Left hindlimb (tissue), 1 donor: ENCODE measurements around the gene HCN4.

Source experiments
- DNase-seq: peaks from one replicate; pipeline ENCODE4 v3.0.0-alpha.2; 2018

The HCN4 gene

GRCh38 chr15:73341886-73342600, 26.7 kb downstream of the HCN4 start:
- no peak for DNase-seq

GRCh38 chr15:73340502-73341192, 28.1 kb downstream of the HCN4 start:
- DNase-seq = no peak

- DNase-seq = no peak
Measured at GRCh38 chr15:73338606-73339374, 30.0 kb downstream of the HCN4 start.

- DNase-seq = no peak
Measured at GRCh38 chr15:73338058-73338457, 30.7 kb downstream of the HCN4 start.

- DNase-seq = no peak
Measured at GRCh38 chr15:73337187-73337586, 31.6 kb downstream of the HCN4 start.

- DNase-seq = no peak
Measured at GRCh38 chr15:73336756-73337155, 32.0 kb downstream of the HCN4 start.

- no peak for DNase-seq
Measured at GRCh38 chr15:73335471-73335870, 33.3 kb downstream of the HCN4 start.

GRCh38 chr15:73335026-73335425, 33.7 kb downstream of the HCN4 start:
- DNase-seq = no peak

GRCh38 chr15:73334086-73334485, 34.7 kb downstream of the HCN4 start:
- DNase-seq = no peak

- DNase-seq = no peak
Measured at GRCh38 chr15:73333001-73333400, 35.8 kb downstream of the HCN4 start.

- no peak for DNase-seq
Measured at GRCh38 chr15:73331991-73332925, 36.5 kb downstream of the HCN4 start.

GRCh38 chr15:73331501-73331900, 37.3 kb downstream of the HCN4 start:
- no peak for DNase-seq

- DNase-seq = no peak
Measured at GRCh38 chr15:73330206-73331051, 38.3 kb downstream of the HCN4 start.

- DNase-seq = no peak
Measured at GRCh38 chr15:73329501-73330200, 39.1 kb downstream of the HCN4 start.

GRCh38 chr15:73328981-73329380, 39.8 kb downstream of the HCN4 start:
- no peak for DNase-seq

GRCh38 chr15:73328149-73328820, 40.5 kb downstream of the HCN4 start:
- no peak for DNase-seq

- peak; percentile 8 for DNase-seq
Measured at GRCh38 chr15:73326157-73326556, 42.6 kb downstream of the HCN4 start.

GRCh38 chr15:73325191-73325861, 43.4 kb downstream of the HCN4 start:
- DNase-seq = peak; percentile 25

GRCh38 chr15:73324496-73325170, 44.1 kb downstream of the HCN4 start:
- peak; percentile 8 for DNase-seq
